ENCODE results near the gene ROBO3.

The ROBO3 gene

GRCh38 chr11:124884340-124884739, 19.1 kb downstream of the ROBO3 start:
- in situ Hi-C loops (cut with HindIII; ENCODE audit: low sequenced_read_pairs), result no loop called here
- no peak for TF ChIP-seq CTCF (IDR thresholded peaks at IDR 0.05; ENCODE audit: low read depth, low read length)

GRCh38 chr11:124884869-124885479, 19.7 kb downstream of the ROBO3 start:
- no peak for TF ChIP-seq CTCF (IDR thresholded peaks at IDR 0.05; ENCODE audit: low read depth, low read length)
- in situ Hi-C loops (cut with HindIII; ENCODE audit: low sequenced_read_pairs), result no loop called here
- DNase-seq (ENCODE audit: low read depth, low spot score), result no peak
- no peak overlapping the region for H3K4me3 ChIP-seq (ENCODE audit: low read depth, low read length)

More at GRCh38 chr11:124884340-124884739, 19.1 kb downstream of the ROBO3 start:
- no peak for DNase-seq (ENCODE audit: low read depth, low spot score)
- no peak overlapping the region for H3K4me3 ChIP-seq (ENCODE audit: low read depth, low read length)

- no peak overlapping the region for H3K4me3 ChIP-seq (ENCODE audit: low read depth, low read length)
- no peak for DNase-seq (ENCODE audit: low read depth, low spot score)
- in situ Hi-C loops (cut with HindIII; ENCODE audit: low sequenced_read_pairs), result no loop called here
- no peak for TF ChIP-seq CTCF (IDR thresholded peaks at IDR 0.05; ENCODE audit: low read depth, low read length)
Observed at GRCh38 chr11:124886476-124886875, 21.2 kb downstream of the ROBO3 start.

- in situ Hi-C loops (cut with HindIII; ENCODE audit: low sequenced_read_pairs), result no loop called here
- no peak for DNase-seq (ENCODE audit: low read depth, low spot score)
- TF ChIP-seq CTCF (IDR thresholded peaks at IDR 0.05; ENCODE audit: low read depth, low read length), result no peak
- no peak overlapping the region for H3K4me3 ChIP-seq (ENCODE audit: low read depth, low read length)
Observed at GRCh38 chr11:124886978-124887666, 21.9 kb downstream of the ROBO3 start.

- no peak for TF ChIP-seq CTCF (IDR thresholded peaks at IDR 0.05; ENCODE audit: low read depth, low read length)
- in situ Hi-C loops (cut with HindIII; ENCODE audit: low sequenced_read_pairs), result no loop called here
- H3K4me3 ChIP-seq (ENCODE audit: low read depth, low read length), result no peak overlapping the region
- no peak for DNase-seq (ENCODE audit: low read depth, low spot score)
Observed at GRCh38 chr11:124887667-124888013, 22.4 kb downstream of the ROBO3 start.

- no peak for TF ChIP-seq CTCF (IDR thresholded peaks at IDR 0.05; ENCODE audit: low read depth, low read length)
- in situ Hi-C loops (cut with HindIII; ENCODE audit: low sequenced_read_pairs), result no loop called here
- no peak overlapping the region for H3K4me3 ChIP-seq (ENCODE audit: low read depth, low read length)
- DNase-seq (ENCODE audit: low read depth, low spot score), result no peak
Observed at GRCh38 chr11:124889191-124890091, 24.2 kb downstream of the ROBO3 start.

Data from astrocyte of the spinal cord (primary cell).